ENCODE measurements around the gene DAPL1.

DAPL1 gene

DNA sequence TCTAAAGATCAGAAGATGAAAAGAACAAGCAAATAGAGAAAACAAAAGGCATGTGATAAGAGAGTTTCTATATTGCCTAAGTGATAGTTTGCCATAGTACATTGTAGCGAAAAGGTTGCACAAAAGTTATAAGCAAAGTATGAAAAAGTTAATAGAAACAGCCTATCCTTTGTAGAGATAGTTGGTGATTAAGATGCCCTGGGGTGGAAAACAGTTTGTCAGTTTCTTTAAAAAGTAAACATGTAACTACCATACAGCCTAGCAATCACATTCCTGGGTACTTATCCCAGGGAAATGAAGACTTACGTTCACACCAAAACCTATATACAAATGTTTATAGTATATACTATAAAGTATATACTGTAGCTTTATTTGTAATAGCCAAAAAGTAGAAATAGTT lies 16.9 kb upstream of the DAPL1 start:
- no peak for DNase-seq

- no peak for DNase-seq
These were observed 15.5 kb upstream of the DAPL1 start for GRCh38 chr2:158779621-158780020.

DNA sequence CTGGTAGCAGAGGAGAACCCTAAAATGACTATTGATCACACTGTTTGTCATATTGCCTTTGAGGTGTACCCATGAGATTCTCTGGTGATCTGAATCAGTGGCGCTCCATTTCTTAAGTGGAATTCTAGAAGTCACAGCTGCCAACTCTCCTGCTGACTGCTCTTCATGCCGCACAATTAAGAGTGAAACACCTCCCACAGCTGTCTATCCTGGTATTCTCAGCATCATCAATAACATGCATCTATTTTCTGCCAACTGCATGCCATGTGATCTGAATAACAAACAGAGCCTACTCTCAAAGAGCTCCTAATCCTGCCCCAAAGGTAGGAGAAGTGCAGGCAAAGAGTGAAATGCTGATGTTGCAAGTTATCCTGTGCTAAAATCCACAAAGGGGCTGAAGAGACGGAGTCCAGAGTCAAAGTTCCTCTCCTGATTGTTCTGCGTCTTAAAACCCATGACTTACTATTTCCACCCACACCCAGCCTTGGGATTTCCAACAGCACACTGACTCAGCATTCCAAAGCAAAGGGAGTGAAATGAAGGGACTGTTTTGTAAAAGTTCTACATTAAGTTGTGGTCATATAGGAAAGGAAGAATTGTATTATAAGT lies 13.7 kb upstream of the DAPL1 start:
- DNase-seq = peak; percentile 67

DNA sequence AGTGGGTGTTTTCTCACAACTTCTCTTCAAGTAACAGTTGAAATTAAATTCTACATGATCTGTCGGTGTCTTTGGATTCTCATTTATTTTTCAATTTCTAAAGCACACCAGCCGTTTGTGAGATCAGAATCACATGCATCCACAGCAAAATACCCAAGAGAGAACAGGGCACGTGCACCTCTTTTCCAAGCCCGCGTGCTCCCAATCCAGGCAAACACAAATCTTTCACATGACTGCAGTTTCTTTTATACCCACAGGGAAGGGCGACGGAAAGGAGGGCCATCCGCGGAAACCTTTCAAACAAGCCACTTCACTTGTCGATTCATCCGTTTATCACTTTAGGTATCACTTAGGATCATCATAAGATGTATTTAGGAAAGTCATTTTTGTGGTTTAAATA lies 13.0 kb upstream of the DAPL1 start:
- DNase-seq = no peak

DNA sequence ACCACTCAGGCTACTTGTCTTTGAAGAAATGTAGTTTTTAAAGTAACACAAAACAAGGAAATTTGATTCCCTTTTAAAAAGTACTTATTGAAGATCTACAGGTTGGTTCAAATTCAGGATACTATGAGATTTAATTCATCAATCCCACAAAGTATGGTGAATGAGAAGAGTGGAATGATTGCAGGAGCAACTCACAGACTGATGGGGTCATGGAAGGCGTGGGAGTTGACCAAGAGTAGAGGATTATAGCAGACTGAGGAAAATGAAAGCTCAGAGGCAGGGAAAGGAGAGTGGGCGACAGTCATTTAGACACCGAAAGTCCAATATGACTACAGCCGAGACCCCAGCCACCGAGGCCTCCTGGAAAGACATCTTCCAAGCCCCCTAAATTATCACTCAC lies 12.5 kb upstream of the DAPL1 start:
- DNase-seq = no peak

DNA sequence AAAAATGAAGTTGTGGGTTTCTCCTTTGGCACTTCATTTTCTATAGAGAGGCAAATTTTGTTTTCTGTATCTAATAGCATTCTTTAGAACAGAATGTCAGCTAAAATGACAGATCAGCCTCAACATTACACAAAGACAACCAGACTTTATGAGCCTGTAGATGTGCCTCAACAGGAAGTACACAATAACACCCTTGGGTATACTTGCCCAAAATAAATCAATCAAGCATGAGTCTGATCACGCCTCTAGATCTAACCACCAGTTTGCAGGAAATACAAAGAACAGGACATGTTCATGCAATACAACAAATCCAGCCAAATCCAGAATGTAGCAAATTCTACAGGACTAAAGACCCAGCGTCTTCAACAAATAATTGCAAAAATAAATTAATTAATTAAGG lies 11.2 kb upstream of the DAPL1 start:
- no peak for DNase-seq

GRCh38 chr2:158786897-158787296 lies 8.2 kb upstream of the DAPL1 start:
- DNase-seq = no peak

DNA sequence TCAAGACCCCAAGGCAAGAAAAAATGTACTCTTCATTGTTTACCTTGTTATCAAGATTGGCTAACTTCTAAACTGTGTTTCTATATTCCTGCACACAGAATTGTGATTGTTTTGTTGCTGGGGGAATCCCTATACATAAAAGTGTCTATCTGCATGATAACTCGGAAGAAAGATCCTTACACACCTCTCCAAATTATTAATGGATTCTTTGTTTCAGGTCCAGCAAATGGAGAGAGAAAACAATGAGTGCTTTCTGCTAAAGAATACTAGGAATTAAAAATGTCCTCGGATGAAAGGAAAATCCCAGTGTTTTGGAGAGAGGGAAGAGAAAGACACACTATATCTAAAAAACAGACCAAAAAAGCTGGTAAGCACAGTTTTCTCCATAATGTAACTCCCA lies 6.2 kb upstream of the DAPL1 start:
- no peak for DNase-seq

DNA sequence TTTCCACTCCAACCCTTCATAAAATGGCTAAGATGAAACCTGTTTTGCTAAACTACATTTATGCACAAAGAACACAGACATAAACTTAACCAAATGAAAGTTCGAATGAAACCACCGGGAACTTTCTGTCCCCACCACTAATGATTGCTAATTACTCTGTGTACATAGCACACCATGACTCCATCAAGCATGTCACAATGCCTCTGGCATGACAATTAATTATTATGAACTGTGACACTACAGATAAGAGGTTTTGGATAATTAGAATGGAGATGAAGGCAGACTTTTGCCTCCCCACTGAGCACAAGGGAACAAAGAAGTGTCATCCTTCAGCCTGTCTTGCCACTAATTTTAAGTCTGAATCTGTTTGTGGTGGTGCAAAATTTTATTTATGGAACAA lies 1.5 kb downstream of the DAPL1 start:
- no peak for DNase-seq

DNA sequence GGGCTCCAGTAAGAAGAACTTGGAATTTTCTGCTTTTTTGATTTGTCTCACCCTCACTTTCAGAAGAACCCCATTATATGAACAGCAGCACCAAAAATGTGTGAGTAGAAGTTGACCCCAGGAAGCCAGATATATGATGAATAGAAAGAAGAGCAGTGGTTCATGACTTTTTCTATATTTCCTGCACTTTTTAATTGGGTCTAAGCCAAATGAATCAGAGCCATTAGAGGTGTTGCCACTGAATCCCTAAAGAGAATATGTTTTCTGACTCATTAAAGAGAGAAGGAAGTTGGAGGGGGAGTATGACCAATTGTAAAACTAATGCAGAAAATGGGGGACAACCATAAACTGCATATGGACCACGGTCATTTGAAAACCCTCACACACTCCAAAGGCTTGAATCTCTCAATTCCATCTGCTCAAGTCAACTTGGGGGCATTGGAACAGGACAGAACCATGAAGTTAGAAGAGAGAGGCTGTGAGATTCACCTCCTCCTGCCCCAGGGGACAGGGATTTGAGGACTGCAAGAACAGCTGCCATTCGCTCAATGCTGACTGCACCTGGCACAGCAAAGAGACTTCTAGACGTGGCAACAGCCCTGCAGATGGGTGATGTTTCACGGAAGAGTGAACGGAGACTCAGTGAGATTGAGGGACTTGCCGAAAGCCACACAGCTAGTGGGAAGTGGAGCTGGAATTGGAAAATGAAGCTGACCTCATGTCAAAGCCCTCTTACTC lies 3.0 kb downstream of the DAPL1 start:
- DNase-seq = no peak

DNA sequence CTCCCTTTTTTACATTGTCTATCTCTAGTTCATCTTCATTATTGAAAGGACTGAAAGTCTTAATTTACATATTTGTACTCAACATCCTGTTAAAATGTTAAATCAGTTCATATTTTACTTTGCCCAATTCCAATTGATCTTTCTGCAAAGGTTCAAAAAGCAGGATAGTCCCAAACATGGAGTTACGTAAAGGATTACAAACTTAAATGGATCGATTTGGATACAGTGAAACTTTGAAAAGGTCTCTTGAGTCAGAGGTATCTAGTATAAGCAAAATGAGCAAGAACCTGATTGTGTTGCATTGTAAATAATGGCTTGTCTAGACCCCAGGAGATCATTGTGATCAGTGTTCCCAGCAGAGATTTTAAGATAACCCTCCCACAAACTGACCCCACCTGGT lies 4.1 kb downstream of the DAPL1 start:
- no peak for DNase-seq

DNA sequence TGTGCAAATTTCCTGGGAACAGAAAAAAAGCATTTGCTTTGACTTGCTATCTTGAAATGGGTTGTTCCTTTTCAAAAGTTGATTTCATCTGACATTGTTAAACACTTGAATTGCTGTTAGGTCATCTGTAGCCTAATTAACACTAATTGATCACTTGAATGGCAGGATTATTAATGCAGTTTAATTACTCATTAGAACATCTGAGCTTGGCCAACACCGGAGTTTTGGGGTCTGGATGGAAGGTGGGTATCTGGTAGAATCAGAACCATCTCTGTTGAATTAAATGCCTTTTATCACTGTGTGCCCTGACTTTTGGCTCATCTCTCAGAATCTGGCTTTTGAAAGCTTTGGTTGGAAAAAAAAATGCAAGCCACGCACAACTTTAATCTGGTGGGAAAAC lies 8.4 kb downstream of the DAPL1 start:
- no peak for DNase-seq

DNA sequence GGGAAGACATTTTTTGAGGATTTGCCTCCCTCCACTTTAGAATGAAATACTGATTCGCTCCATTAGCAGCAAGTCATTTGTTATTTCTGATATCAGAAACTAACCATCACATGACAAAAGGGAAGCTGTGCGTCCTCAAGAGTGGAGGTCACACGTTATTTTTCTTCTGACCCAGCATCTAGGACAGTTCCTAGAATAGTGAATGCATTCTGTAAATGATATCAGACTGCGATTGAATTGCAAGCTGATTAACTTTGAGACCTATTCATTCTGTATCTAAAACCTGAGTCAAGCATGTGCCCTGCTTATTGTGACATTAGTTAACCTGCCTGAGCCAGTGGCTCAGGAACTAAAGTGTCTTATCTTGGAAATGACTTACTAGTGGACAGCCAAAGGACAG lies 10.1 kb downstream of the DAPL1 start:
- no peak for DNase-seq

DNA sequence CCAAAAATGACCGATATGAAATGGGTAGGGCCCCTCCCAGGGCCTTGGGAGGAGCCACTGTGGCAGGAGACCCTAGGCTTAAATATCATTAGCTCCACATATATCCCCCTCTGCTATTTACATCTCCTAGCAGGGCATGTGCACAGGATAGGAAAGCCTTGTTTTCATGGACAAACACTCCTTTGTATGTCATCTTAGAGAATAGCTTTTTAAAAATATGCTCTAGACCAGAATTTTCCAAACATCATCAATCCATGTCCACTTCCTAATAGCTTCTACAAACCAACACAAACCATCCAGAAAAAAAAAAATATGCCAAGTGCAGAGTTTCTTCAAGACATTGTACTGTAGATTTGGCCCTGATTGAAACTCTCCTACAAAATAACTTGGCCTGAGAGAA lies 10.8 kb downstream of the DAPL1 start:
- no peak for DNase-seq

DNA sequence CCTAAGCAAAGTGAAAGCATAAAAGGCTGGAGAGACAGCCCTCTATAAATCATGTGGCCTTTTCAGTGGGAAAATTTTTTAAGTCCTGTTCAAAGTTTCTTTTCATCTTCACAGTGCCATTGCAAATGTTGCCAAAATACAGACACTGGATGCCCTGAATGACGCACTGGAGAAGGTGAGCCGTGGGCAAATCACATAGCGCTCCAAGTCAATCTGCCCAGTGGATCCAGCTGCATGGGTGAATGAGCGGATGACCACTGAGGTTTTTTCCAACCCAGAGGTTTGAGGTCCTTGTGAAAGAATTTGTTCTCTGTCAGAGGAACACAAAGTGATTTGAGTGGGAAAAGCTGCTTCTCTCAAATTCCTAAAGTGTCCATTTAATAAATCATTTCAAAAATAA lies 11.8 kb downstream of the DAPL1 start:
- no peak for DNase-seq

DNA sequence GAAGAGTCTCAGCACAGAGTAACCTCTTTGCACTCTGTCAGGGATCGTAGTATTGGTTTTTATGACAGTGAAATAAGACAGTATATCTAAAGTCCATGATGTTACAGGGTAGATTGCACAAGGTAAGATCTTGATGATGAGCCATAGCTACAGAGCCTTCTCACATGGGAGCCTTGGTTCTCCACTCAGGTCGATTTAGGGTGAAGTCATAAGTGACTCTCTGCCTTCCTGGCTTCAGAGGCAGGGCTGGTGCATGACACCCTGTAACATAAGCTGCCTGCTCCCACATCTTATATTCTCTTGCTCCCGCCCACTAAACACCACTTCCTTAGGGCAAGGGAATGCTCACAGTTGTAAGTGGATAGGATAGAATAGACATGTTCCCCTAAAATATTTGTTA lies 13.3 kb downstream of the DAPL1 start:
- DNase-seq = no peak

GRCh38 chr2:158809816-158810215 lies 14.7 kb downstream of the DAPL1 start:
- DNase-seq = no peak

DNA sequence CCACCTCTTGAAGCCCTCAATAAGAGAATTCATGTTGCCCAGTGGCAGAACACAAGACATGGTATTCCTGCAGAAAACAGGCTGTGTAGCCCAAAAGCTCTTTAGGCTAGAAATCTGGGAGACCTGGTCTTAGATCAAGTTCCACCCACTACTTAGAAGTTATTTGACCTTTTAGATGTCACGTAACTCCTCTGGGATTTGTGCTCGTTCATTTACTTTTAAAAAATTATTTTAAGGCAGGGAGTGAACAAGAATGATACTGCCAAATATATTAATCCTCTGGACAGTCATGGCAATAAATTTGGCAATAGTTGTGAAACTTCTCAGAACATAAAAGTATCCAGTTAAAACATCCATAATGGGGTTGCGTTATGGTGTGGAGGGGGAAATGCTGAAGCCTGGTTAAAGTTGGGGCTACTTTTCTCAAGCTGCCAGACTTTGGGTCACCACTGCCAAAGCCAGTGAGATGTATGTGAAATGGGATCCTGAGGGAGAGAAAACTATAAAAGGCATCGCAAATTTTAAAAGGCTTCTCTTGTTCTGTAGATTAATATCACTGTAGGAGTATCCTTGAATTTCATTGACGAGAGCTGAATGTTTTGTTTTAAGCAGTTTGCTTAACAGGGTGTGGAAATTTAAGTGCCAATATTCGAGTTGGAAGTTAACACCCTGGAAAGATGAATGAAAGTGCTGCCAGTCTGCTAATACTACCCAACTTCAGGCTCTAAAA lies 15.8 kb downstream of the DAPL1 start:
- DNase-seq = no peak

GRCh38 chr2:158815166-158815565 lies 20.0 kb downstream of the DAPL1 start:
- DNase-seq = no peak

GRCh38 chr2:158815658-158816057 lies 20.5 kb downstream of the DAPL1 start:
- no peak for DNase-seq

GRCh38 chr2:158817588-158817987 lies 22.5 kb downstream of the DAPL1 start:
- DNase-seq = no peak

DNA sequence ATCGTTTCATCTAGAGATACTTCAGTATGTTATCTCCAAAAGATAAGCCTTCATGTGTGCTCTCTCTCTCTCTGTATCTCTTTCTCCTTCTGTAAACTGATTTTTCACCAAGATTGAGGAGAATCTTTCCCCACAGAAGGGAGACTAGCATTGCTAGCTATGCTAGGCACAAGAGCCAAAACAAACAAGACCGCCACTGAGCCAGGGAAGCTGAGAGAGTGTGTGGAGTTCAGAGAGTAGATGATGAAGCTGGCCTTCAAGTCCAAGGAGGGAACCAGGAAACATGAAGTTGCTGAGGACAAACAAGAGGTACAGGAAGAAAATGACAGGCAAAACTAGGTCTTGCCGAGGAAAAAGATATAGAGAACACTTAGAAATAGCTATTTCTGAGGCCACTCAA lies 23.4 kb downstream of the DAPL1 start:
- DNase-seq = no peak

DNA sequence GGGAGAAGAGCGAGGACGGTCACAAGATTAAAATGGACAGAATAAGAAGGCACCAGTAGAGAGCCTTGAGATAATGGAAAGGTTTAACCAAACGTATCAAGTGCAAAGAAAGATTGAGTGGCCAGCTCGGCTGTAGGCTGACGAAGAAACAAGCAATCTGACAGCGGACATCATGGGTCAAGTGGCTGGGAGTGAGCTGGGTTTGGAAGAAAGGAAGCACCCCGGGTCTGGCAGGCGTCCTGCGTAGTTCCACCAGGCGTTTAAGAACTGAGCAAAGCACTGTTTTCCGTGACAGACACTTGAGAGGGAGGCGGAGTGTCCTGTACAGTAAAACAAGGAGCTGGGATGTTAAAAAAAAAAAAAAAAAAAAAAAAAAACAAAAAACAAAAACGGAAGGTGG lies 27.1 kb downstream of the DAPL1 start:
- peak; percentile 60 for DNase-seq

GRCh38 chr2:158823486-158824237 lies 28.5 kb downstream of the DAPL1 start:
- DNase-seq = no peak
